Astrocyte (in vitro differentiated cells and primary cell): ENCODE data around the gene NAP1L4.

Experiments used
- CTCF ChIP-seq: IDR thresholded peaks from 2 replicates; pipeline ENCODE4 v1.5.1; 2011; ENCODE audit warnings: low read depth, mild to moderate bottlenecking, inconsistent platforms, low read length, moderate library complexity; ENCODE audit not compliant: insufficient read depth
- EZH2 ChIP-seq: IDR thresholded peaks from 2 replicates; pipeline ENCODE4 v1.6.1; 2012; ENCODE audit warnings: mild to moderate bottlenecking, low read length, inconsistent platforms; ENCODE audit not compliant: insufficient read depth

GRCh38 chr11:2949920-2950319 lies 42.2 kb downstream of the NAP1L4 start:
- TF ChIP-seq CTCF, result no peak
- TF ChIP-seq EZH2, result no peak
